COLO668 (cell line): ENCODE data around the gene ARFGAP1.
"Not testable (repeated sequence)": the region's sequence is repeated elsewhere in the genome, so short reads cannot be mapped to it uniquely, and the experiment has no call there.

Source experiments
- DNase-seq: peaks from one replicate; lab custom pipeline; 2025; ENCODE audit not compliant: unreplicated experiment; lab: John Stamatoyannopoulos, UW

The ARFGAP1 gene

DNA sequence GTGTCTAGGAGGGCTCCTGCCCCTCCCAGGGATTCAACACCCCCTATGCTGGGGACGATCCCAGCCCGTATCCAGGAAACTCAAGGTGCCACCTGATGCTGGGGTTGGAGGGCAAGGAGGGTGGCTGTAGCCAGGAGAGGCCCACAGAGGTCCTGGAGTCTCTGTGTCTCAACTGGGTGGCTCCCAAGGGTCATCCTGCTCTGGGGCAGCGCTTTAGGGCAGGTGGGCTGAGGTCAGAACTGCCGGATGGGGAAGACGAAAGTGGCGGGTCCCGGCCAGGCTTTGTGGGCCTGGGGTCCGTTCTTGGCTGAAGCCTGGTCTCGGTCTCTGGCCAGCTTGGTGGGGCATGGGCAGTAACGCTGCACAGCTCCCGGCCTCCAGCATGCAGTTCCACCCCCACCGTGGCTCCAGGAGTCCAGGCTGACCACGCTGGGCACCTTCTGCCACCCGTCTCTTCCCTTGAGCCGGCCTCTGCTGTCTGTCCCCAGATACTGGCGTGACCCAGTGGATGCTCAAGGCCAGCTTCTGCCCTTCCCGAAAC is 17.6 kb downstream of the ARFGAP1 start:
- DNase-seq, result no peak

GRCh38 chr20:63290677-63291472 is 18.3 kb downstream of the ARFGAP1 start:
- DNase-seq, result peak; percentile 65

DNA sequence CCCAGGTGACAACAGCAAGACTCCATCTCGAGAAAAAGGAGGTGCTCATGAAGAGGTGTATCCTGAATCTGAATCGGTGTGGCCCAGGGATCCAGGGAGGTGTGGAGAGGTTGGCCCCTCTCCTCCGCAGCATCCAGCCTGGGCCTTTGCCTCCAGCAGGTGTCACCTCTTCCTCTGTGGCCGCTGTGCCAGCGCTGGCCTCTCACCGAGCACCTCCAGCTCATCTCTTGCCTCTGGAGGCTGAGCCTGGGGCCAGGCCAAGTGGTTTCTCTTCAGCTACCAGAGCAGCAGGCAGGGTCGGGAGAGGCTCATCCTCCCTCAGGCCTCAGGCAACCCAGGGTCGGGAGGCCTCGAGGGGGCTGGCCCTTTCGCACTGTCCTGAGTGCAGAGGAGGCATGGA is 19.2 kb downstream of the ARFGAP1 start:
- peak; percentile 12 for DNase-seq

DNA sequence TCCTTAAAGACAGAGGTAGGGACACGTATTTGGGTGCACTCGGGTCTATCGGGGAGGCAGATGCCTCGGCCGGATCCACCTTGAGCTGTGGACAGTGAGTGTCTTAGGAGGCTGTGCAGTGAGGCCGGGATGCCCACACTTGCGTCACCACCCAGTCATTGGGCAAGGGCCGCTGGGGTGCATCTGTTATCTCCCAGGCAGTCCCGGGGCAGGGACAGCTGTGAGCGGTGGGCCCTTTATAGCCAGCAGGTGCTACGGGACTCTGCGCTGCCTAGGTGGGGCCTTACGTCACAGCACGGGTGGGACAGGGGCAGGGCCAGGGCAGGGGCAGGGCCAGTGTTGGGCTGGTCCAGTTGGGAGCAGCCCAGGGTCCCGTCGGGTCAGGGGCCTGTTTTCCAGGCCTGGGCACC is 19.7 kb downstream of the ARFGAP1 start:
- no peak for DNase-seq

DNA sequence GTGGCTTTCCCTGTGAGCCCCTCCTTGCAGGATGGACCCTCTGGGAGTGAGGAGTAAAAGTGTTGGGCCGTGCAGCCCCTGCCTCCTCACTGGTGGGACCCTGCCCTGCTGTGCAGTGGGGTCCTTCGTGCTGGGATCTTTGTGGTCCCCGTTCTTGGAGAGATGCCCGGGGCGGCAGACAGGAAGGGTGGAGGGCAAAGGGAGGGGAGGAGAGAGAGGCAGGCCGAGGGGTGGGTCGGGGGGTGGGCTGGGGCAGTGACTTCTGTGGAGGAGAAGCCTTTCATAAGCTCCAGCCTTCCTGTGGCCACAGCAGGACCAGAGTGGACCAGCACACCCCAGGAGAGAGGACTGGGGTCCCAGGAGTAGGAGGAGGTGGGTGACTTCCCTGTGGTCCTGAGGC is 20.3 kb downstream of the ARFGAP1 start, which contains the start of gene COL20A1:
TSS of gene COL20A1 (plus strand) at position 283 of the 400 bp plus-strand sequence. CDS start 1,922 bp downstream, outside the sequence.
- no peak for DNase-seq

DNA sequence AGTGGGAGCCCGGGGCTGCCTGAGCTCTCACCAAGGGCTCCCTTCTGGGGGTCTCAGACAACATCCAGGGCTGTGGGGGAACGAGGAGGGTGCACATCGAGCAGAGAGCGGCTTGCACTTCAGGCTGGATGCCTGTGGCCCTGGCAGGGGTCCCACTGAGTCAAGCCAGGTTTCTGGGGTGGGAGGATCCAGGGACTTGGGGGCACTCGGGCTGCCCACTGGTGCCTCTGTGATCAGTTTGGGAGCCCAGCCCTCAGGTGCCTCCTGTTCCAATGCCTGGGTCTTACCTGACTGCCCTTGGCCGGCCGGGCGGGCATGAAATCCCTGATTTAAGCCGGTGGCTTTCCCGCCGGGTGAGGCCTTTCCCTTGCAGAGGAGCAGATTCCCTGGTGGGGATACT is 20.8 kb downstream of the ARFGAP1 start:
- DNase-seq, result no peak

DNA sequence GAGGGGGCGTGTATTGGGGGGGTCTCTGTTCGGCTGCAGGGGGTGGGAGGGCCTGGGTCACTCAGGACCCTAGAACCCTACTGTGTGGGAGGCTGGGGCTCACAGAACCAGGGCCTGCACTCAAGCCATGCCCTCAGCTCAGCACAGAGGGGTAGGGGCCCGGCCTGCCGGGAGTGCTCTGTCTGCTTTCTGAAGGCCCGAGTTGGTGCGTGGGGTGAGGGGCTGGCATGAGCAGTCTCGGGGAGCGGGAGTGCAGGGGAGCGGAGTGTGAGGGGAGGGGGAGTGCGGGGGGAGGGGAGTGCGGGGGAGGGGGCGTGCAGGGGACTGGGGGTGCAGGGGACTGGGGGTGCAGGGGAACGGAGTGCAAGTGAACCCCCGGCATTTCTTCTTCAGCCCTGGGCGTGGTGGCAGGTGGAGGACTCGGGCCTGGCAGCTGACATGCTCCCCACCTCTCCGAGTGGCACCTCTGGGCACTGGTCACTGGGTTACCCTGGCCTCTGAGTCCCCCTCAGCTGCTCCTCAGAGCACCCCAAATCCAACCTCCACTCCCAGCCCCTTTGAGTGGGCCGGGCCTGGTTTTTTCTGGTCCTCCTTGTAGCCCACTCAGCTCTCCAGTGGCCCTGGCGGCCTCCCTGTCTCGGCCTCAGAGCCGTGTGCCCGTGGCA is 21.4 kb downstream of the ARFGAP1 start:
- DNase-seq, result no peak

DNA sequence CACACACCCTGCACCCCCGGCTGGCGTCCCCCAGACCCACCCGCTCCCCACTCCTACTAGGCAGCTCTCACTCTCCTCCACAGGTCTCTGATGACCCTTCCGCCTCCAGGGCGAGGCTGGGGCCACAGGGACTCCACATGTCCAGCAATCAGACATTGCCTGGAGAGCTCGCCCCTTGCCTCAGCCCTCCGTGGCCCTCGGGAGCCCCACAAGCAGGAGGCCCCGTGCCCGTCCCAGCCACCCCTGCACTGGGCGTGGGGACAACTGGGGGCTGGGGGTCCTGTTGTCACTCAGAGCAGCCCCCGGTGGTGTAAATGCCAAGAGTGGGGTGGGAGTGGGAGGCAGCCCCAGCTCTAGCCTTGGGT is 21.9 kb downstream of the ARFGAP1 start:
- no peak for DNase-seq

- DNase-seq, result no peak
Observed at GRCh38 chr20:63295018-63295417, 22.4 kb downstream of the ARFGAP1 start.

GRCh38 chr20:63295422-63295821 is 22.8 kb downstream of the ARFGAP1 start:
- no peak for DNase-seq

GRCh38 chr20:63295846-63296245 is 23.2 kb downstream of the ARFGAP1 start:
- peak; percentile 12 for DNase-seq

GRCh38 chr20:63296531-63297299 is 24.1 kb downstream of the ARFGAP1 start:
- no peak for DNase-seq

GRCh38 chr20:63297371-63297781 is 24.8 kb downstream of the ARFGAP1 start:
- DNase-seq, result no peak

DNA sequence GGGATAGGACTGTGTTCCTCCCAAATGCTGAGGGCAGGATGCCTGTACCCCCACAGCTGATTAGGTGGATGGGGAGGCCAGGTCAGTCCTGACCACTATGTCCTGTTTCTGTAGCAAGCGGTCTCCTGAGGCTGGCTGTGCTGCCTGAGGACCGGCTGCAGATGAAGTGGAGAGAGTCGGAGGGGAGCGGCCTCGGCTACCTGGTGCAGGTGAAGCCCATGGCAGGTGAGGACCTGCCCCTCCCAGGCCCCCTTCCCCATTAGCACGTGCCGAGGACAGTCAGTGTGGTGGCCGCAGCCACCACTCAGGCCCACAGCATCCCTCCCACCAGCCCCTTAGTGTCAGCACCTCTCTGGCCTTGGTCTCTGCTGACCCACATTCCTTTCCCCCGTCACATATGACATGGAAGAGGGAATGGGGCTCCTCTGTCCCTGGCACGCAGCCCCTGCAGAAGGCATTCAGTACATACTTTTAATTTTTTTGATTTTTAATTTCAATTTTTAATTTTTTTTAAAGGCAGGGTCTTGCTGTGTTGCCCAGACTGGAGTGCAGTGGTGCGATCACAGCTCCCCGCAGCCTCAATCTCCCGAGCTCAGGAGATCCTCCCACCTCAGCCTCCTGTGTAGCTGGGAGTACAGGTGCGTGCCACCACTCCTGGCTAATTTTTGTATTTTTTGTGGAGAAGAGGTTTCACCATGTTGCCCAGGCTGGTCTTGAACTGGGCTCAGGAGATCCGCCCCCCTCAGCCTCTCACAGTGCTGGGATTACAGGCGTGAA is 25.4 kb downstream of the ARFGAP1 start:
- no peak for DNase-seq

DNA sequence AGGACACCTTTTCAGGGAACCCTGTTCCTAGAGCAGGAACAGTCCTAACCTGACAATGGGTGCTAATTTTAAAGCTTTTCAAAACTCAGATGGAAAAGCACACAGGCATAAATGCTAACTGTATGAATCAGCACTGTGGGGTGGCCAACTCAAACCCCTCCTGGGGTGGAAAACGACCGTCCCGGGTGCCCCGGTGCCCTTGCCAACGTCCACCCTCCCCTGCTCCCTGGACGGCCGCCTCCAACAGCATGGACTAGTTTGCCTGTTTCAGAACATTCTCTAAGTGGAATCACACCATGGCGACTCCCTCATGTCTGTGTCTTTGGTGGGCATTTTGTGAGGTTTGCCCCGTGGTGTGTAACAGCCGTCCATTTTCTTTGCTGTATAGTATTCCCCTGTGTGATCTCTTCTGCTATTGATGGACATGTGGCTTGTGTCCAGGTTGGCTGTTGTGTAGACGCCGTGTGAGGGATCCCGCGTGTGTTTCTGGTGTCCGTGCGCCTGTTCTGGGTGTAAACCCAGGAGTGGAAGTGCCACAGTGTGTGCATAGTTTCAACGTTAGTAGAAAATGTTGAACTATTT is 26.2 kb downstream of the ARFGAP1 start:
- no peak for DNase-seq

DNA sequence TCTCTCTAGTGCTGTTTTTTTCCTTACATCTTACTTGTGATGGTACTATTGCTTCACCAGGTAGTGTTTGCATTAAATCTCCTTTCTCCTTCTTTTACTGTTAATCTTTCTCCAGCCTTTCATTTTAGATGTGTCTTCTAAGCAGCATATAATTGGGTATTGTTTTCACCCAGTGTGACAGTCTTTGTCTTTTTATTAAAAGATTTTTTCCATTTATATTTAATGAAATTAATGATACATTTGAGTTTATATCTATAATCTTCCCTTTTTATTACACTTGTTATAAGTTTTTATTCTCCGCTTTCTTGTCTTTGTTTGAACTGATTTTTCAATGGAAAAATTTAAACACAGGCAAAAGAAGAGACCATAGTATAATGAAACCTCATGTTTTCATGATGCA is 29.1 kb downstream of the ARFGAP1 start:
- no peak for DNase-seq

GRCh38 chr20:63303095-63303666 is 30.6 kb downstream of the ARFGAP1 start:
- no peak for DNase-seq

- DNase-seq, result no peak
Observed at GRCh38 chr20:63305393-63305792, 32.8 kb downstream of the ARFGAP1 start.

GRCh38 chr20:63305933-63306672 is 33.5 kb downstream of the ARFGAP1 start:
- not testable (repeated sequence) for DNase-seq
